Right atrium auricular region (tissue), 2 donors: Measurements from ENCODE around the gene CEBPA. TPM values are rescaled to one million over a fixed set of nuclear protein-coding genes. Genes with fewer than 3 reads are reported as not detected.
"Not testable (repeated sequence)": the region's sequence is repeated elsewhere in the genome, so short reads cannot be mapped to it uniquely, and the experiment has no call there.

Source experiments
- DNase-seq: peaks from one replicate; pipeline ENCODE4 v3.0.0-alpha.2; 2019; ENCODE audit warnings: low spot score
- H3K27ac ChIP-seq, 2 donors: fragments of 200-600 bp; sonication (generic); 1 replicate in 1 of 2; 2 replicates in 1 of 2; pipeline ENCODE4 v1.5.1; 2016 to 2019
- H3K27me3 ChIP-seq, 2 donors: fragments of 200-600 bp; sonication (generic); one replicate each; pipeline versions ENCODE4 v1.5.1 to v1.6.0; 2017 to 2019
- H3K36me3 ChIP-seq: fragments of 200-600 bp; sonication (generic); one replicate; pipeline ENCODE4 v1.5.1; 2016
- H3K4me1 ChIP-seq, 2 donors: fragments of 200-600 bp; sonication (generic); one replicate each; pipeline versions ENCODE4 v1.5.1 to v1.6.0; 2017 to 2019
- H3K4me3 ChIP-seq, 2 donors: fragments of 200-600 bp; sonication (generic); 1 replicate in 1 of 2; 2 replicates in 1 of 2; pipeline ENCODE4 v1.5.1; 2017 to 2019; ENCODE audit warnings: mild to moderate bottlenecking in 1 of 2, moderate library complexity in 1 of 2
- H3K9me3 ChIP-seq, 2 donors: fragments of 200-600 bp; sonication (generic); one replicate each; pipeline ENCODE4 v1.5.1; 2019
- total RNA-seq, 2 donors: library from RNA; depleted of rRNA; stranded (reverse); fragments of >200 nt; gene quantifications; one replicate each; pipeline ENCODE4 v1.1.0, GENCODE V29; 2016
- TF ChIP-seq, protein P1 (sequence below), 2 donors: fragments of 200-600 bp; sonication (generic); IDR thresholded peaks; one replicate each; pipeline ENCODE4 v1.5.1; 2019; ENCODE audit warnings: antibody characterized with exemption in 2 of 2

Gene CEBPA
- total RNA-seq, 2 donors from 2014 or later: 1.3 to 11.0 TPM

- H3K27me3 ChIP-seq: no peaks in the 10 kb centered on the region
- H3K4me3 ChIP-seq: no peak overlapping the region
- H3K27ac ChIP-seq: no peak overlapping the region
- peaks cover 0 to 15% of the 10 kb centered on the region in 2 donors for H3K4me1 ChIP-seq
- DNase-seq: no peak
- TF ChIP-seq, protein P1, sequence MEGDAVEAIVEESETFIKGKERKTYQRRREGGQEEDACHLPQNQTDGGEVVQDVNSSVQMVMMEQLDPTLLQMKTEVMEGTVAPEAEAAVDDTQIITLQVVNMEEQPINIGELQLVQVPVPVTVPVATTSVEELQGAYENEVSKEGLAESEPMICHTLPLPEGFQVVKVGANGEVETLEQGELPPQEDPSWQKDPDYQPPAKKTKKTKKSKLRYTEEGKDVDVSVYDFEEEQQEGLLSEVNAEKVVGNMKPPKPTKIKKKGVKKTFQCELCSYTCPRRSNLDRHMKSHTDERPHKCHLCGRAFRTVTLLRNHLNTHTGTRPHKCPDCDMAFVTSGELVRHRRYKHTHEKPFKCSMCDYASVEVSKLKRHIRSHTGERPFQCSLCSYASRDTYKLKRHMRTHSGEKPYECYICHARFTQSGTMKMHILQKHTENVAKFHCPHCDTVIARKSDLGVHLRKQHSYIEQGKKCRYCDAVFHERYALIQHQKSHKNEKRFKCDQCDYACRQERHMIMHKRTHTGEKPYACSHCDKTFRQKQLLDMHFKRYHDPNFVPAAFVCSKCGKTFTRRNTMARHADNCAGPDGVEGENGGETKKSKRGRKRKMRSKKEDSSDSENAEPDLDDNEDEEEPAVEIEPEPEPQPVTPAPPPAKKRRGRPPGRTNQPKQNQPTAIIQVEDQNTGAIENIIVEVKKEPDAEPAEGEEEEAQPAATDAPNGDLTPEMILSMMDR (IDR thresholded peaks at IDR 0.05): no peak
- H3K36me3 ChIP-seq: no peaks in the 10 kb centered on the region
- no peaks in the 10 kb centered on the region for H3K9me3 ChIP-seq
Measured at GRCh38 chr19:33296488-33296971, 5.8 kb downstream of the CEBPA start.

DNA sequence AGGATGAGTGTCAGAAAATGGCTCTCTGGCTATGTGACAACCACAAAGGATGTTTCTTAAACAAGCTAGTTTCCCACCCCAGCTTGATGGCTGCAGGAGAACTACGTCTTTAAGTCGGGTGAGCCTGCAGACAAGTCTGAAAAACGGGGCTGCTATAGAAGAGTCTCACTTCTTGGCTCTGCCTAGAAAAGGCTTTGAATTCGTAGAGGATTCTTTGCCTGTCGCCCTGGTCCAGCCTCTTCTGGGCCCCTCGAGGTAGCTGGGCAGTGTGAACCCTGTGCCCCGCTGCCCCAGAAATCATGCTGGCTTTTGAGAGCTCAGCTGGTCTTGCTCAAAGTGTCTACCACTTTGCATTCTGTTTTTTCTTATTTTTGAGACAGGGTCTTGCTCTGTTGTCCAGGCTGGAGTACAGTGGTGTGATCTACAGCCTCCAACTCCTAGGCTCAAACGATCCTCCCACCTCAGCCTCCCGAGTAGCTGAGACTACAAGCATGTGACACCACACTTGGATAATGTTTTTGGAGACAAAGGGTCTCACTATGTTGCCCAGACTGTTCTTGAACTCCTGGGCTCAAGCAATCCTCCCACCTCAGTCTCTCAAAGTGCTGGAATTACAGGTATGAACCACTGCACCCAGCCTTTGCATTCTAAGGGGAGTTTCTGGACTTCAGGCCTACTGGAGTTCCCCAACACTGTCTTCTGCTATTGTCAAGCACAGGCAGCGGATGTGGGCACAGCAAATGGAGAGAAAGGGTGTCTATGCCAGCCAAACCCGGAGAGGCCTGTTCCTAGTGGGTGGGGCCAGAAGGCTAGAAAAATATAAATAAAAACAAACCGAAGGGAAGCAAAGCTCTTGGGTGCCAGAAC is 6.5 kb downstream of the CEBPA start:
- H3K4me1 ChIP-seq: peaks cover 0 to 9% of the 10 kb centered on the region in 2 donors
- TF ChIP-seq, protein P1 (IDR thresholded peaks at IDR 0.05): no peak
- DNase-seq: no peak
- no peaks in the 10 kb centered on the region for H3K36me3 ChIP-seq
- no peaks in the 10 kb centered on the region for H3K27me3 ChIP-seq
- H3K27ac ChIP-seq: no peak overlapping the region
- H3K4me3 ChIP-seq: no peak overlapping the region
- no peaks in the 10 kb centered on the region for H3K9me3 ChIP-seq

DNA sequence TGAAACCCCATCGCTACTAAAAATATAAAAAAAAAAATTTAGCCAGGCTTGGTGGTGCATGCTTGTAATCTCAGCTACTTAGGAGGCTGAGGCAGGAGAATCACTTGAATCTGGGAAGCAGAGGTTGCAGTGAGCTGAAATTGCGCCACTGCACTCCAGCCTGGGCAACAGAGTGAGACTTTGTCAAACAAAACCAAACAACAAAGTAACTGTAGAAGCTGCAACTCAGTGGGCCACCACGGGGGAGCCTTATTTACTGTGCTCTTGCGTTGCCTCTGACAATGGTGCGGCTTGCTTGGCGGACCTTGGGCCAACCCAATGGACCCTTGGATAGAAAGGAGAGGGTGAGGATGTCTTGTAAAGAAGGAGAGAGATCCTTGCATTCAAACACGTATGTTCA is 7.3 kb downstream of the CEBPA start:
- H3K27ac ChIP-seq, H3K4me3 ChIP-seq, H3K4me1 ChIP-seq, DNase-seq, H3K9me3 ChIP-seq, H3K36me3 ChIP-seq, H3K27me3 ChIP-seq: not testable (repeated sequence)

DNA sequence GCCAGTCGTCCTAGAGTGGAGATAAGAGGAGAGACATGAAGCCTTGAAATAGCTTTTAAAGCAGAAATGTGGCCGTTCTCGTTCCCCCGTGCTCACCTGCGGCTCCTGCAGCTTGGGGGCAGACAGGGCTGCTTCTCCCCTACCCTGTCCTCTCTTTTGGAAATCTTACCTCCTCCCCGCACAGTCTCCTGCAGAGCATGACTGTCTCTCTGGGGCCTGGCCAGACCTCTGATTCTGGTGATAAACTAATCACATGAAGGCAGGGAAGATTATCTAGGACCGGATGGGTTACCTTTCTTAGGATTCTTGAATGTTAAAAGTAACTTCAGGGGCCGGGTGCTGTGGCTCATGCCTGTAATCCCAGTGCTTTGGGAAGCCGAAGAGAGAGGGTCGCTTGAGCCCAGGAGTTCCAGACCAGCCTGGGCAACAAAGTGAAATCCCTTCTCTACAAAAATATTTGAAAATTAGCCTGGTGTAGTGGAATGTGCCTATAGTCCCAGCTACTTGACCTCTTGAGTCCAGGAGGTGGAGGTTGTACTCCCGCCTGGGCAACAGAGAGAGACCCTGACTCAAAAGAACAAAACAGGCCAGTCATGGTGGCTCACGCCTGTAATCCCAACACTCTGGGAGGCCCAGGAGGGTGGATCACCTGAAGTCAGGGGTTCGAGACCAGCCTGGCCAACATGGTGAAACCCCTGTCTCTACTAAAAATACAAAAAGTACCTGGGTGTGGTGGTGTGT is 8.1 kb downstream of the CEBPA start:
- Histone ChIP-seq H3K4me1 (no peaks in the 10 kb centered on the region), H3K27ac (no peak overlapping the region), H3K9me3 (peaks cover 0 to 4% of the 10 kb centered on the region in 2 donors), H3K36me3 (no peaks in the 10 kb centered on the region), H3K27me3 (no peaks in the 10 kb centered on the region), H3K4me3 (no peak overlapping the region)
- DNase-seq: no peak
- TF ChIP-seq, protein P1 (IDR thresholded peaks at IDR 0.05): no peak

DNA sequence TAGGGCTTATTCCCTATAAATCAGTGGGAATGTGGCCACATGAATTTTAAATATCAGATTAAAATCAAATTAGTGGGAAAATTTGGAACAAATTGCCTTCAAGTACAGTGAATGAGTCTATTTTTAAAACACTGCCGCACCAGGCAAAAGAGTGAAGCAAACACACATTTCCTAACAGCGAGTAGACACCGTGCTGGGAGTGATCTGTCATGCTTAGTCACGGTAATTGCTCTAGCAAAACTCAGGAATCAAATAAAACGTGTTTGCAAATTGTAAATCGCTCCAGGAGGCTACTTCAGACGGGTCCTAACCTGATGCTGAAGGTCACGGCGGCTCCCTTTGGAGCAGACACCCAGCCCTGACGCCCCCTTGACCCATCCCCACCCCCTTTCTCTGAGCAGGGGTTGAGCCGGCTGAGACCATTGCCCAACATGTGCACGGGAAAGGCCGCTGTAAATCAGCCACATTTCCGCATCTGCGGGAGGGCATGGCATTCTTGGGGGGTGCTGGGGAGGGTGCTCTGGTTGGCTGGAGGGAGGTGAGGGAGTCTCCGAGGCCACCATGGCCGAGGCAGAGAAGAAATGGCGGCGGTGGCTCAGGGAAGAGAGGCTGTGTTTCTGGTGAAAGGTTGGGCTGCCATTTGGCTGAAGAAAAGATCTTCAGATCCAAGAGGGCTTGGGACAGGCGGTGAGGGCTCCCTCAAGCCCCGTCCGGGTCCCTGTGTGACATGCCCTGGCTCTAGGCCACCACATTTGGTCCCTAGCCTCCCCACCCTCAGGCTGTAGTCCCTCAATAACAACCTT is 8.9 kb downstream of the CEBPA start:
- H3K9me3 ChIP-seq: peaks cover 0 to 12% of the 10 kb centered on the region in 2 donors
- H3K27ac ChIP-seq: no peak overlapping the region
- no peaks in the 10 kb centered on the region for H3K27me3 ChIP-seq
- no peaks in the 10 kb centered on the region for H3K36me3 ChIP-seq
- no peak overlapping the region for H3K4me3 ChIP-seq
- TF ChIP-seq, protein P1 (IDR thresholded peaks at IDR 0.05): no peak
- no peaks in the 10 kb centered on the region for H3K4me1 ChIP-seq
- no peak for DNase-seq
